Body of pancreas (tissue), 4 donors: ENCODE measurements around the gene ARHGAP15. TPM values are rescaled to one million over a fixed set of nuclear protein-coding genes. Genes with fewer than 3 reads are reported as not detected.

Experiments
- ATAC-seq: fragments of 150-250 bp; one replicate; pipeline ENCODE4 v1.9.1; 2016
- DNase-seq, 4 donors: peaks; one replicate each; pipeline ENCODE4 v3.0.0-alpha.2; 2019
- H3K27ac ChIP-seq, 4 donors: fragments of 200-600 bp; sonication (generic); 1 replicate in 3 of 4; 2 replicates in 1 of 4; pipeline versions ENCODE4 v1.5.1 to v1.6.1; 2016 to 2019; ENCODE audit warnings: mild to moderate bottlenecking in 1 of 4, mixed read lengths in 1 of 4, moderate library complexity in 1 of 4
- H3K27me3 ChIP-seq, 2 donors: fragments of 200-600 bp; sonication (generic); one replicate each; pipeline ENCODE4 v1.6.0; 2016; ENCODE audit warnings: mild to moderate bottlenecking in 1 of 2
- H3K36me3 ChIP-seq, 2 donors: fragments of 200-600 bp; sonication (generic); replicated peaks in 1 of 2; 2 replicates each; pipeline ENCODE4 v1.5.1; 2016; ENCODE audit warnings: low read depth in 2 of 2; ENCODE audit not compliant: insufficient read depth in 1 of 2
- H3K4me1 ChIP-seq: fragments of 200-600 bp; sonication (generic); one replicate; pipeline ENCODE4 v1.6.0; 2016
- H3K4me3 ChIP-seq, 2 donors: fragments of 200-600 bp; sonication (generic); 1 replicate in 1 of 2; 2 replicates in 1 of 2; pipeline ENCODE4 v1.5.1; 2016 to 2019
- H3K9me3 ChIP-seq, 3 donors: fragments of 200-600 bp; sonication (generic); 1 replicate in 2 of 3; 2 replicates in 1 of 3; pipeline ENCODE4 v1.5.1; 2016
- POLR2A ChIP-seq, 3 donors: fragments of 450-650 bp; IDR thresholded peaks; one replicate each; pipeline ENCODE4 v1.6.1; 2016; ENCODE audit warnings: antibody characterized with exemption in 3 of 3, mild to moderate bottlenecking in 2 of 3
- WGBS, 2 donors: methylation state at CpG; one replicate each; pipeline ENCODE4 v1.1.5; 2017; 5-methylcytosine and 5-hydroxymethylcytosine counted together
- intact Hi-C: fragments of 100-400 bp; cut with DNase I; formaldehyde crosslinking; loops from one replicate; pipeline ENCODE4 v1.15.1; 2023
- total RNA-seq, 2 donors: library from RNA; depleted of rRNA; stranded (reverse); fragments of >200 nt; gene quantifications; one replicate each; pipeline ENCODE4 v1.1.0, GENCODE V29; 2016
- TF ChIP-seq, protein P1 (sequence below), 7 experiments: fragments of 450-650 bp in 4 of 7; fragments of 200-600 bp in 3 of 7; sonication (generic) in 3 of 7; IDR thresholded peaks; one replicate each; pipeline ENCODE4 v1.5.1; 2016 to 2019; ENCODE audit warnings: antibody characterized with exemption in 7 of 7

The ARHGAP15 gene
- total RNA-seq, 2 donors from 2014 or later: 1.3 TPM; not detected in 1

DNA sequence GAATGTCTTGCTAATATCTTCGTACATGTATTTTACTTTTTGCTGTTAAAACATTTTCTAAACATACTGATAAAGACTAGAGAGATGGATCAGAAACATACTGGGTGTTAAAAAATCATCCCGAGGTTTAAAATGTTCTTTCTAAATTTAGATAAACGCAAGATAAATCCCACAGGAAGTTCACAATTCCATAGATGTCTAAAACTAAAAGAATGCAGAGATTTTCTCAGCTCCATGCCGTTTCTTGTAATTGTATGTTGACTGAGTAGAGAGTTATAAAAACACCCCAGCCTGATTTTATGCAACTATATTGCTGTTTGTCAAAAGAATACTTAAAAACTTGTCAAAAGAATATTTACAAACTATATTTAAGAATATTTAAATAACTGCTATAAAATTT is 455.7 kb downstream of the ARHGAP15 start:
- Histone ChIP-seq H3K4me3 (no peak overlapping the region), H3K9me3 (no peaks in the 10 kb centered on the region), H3K4me1 (no peaks in the 10 kb centered on the region), H3K27me3 (no peaks in the 10 kb centered on the region), H3K27ac (no peak overlapping the region), H3K36me3 (no peaks in the 10 kb centered on the region)
- intact Hi-C loops: no loop called here
- ATAC-seq: no peak
- WGBS, 2 donors: 37 to 60% methylated on average over 4 of the region's 4 CpGs
- no peak for DNase-seq
- TF ChIP-seq POLR2A (IDR thresholded peaks at IDR 0.05): no peak
- TF ChIP-seq, protein P1, sequence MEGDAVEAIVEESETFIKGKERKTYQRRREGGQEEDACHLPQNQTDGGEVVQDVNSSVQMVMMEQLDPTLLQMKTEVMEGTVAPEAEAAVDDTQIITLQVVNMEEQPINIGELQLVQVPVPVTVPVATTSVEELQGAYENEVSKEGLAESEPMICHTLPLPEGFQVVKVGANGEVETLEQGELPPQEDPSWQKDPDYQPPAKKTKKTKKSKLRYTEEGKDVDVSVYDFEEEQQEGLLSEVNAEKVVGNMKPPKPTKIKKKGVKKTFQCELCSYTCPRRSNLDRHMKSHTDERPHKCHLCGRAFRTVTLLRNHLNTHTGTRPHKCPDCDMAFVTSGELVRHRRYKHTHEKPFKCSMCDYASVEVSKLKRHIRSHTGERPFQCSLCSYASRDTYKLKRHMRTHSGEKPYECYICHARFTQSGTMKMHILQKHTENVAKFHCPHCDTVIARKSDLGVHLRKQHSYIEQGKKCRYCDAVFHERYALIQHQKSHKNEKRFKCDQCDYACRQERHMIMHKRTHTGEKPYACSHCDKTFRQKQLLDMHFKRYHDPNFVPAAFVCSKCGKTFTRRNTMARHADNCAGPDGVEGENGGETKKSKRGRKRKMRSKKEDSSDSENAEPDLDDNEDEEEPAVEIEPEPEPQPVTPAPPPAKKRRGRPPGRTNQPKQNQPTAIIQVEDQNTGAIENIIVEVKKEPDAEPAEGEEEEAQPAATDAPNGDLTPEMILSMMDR (IDR thresholded peaks at IDR 0.05): no peak

DNA sequence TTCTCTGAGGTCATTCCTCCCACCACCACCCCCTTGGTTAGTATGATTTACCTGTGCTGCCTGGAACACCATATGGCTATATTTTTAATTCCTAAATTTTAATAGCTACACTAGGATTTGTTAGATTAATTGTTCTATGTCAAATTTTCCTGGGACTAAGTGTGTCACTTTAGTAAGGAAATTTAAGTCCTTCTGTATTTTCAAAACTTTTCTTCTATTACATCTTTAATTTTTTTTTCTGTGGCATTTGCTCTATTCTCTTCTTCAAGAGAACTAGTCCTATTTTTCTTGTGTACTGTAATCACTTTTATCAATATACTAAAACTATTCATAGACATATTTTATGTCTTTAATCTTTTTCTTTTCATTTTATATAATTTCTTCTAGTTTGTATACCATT is 456.9 kb downstream of the ARHGAP15 start:
- H3K27ac ChIP-seq: no peak overlapping the region
- H3K4me3 ChIP-seq: no peak overlapping the region
- intact Hi-C loops: no loop called here
- DNase-seq (no peak), ATAC-seq (no peak)
- no peaks in the 10 kb centered on the region for H3K9me3 ChIP-seq
- TF ChIP-seq, protein P1 (IDR thresholded peaks at IDR 0.05): no peak
- TF ChIP-seq POLR2A (IDR thresholded peaks at IDR 0.05): no peak
- H3K4me1 ChIP-seq: no peaks in the 10 kb centered on the region
- no peaks in the 10 kb centered on the region for H3K36me3 ChIP-seq
- H3K27me3 ChIP-seq: no peaks in the 10 kb centered on the region

DNA sequence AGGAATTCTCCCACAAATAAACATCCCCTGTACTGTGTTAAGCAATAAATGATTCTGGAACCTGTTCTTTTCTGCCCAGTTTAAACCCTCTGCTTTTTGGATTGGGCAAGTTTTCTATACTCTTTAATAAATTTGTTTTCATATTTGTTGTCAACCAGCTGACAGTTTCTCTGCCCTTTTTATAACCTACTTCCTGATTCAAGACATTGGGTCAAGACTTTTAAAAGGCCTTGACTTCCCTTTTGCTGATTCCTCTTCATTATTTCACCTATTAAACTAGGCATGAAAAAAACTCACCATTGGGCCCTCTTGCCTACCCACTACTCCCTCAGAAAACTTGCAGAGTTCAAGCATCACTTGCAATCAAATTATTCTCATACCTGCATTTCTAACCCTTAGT is 459.5 kb downstream of the ARHGAP15 start:
- Histone ChIP-seq H3K27me3 (no peaks in the 10 kb centered on the region), H3K36me3 (no peaks in the 10 kb centered on the region), H3K4me3 (no peak overlapping the region), H3K9me3 (no peaks in the 10 kb centered on the region), H3K4me1 (no peaks in the 10 kb centered on the region), H3K27ac (no peak overlapping the region)
- DNase-seq (no peak), ATAC-seq (no peak)
- intact Hi-C loops: no loop called here
- TF ChIP-seq, protein P1 (IDR thresholded peaks at IDR 0.05): no peak
- no peak for TF ChIP-seq POLR2A (IDR thresholded peaks at IDR 0.05)

DNA sequence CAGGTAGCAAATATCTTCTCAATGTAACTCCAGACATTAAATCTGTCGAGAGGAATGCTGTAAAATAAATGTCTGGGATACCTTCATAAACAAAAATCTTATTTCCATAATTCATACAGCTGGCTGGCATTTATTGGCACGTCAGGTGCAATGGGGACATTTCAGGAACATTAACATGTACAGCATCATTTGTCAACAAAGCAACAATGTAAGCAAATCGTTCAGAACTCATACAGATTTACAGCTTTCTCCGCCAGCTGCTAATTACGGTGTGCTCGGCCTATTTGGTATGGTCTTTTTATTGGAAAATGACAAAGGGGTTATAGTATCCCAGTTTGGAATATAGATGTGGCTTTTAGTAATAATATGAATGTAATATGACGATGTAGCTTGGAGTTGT is 464.9 kb downstream of the ARHGAP15 start:
- WGBS, 2 donors: 74 to 78% methylated on average over 7 of the region's 7 CpGs
- intact Hi-C loops: no loop called here
- no peak overlapping the region for H3K4me3 ChIP-seq
- no peaks in the 10 kb centered on the region for H3K9me3 ChIP-seq
- ATAC-seq (no peak), DNase-seq (no peak)
- no peaks in the 10 kb centered on the region for H3K4me1 ChIP-seq
- H3K36me3 ChIP-seq: no peaks in the 10 kb centered on the region
- no peaks in the 10 kb centered on the region for H3K27me3 ChIP-seq
- TF ChIP-seq, protein P1 (IDR thresholded peaks at IDR 0.05): no peak
- TF ChIP-seq POLR2A (IDR thresholded peaks at IDR 0.05): no peak
- no peak overlapping the region for H3K27ac ChIP-seq

DNA sequence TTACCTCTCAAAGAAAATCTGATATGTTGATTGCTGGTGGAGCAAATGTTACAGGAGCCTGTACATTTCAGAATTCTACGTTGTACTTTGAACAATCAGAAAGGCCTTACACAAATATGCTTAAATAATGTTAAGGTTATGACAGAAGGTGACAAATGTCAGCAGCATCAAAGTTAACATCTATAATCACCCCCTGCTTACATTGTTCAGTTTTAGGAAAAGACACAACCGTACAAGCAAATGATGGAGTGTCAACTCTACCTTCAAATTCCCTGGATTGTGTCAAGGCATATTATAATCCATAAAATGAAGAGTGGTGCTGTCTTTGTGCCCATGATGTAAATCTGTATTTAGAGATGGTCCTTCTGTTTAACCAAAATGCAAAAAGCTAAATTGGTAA is 465.5 kb downstream of the ARHGAP15 start:
- H3K27me3 ChIP-seq: no peaks in the 10 kb centered on the region

More for the DNA sequence above, 465.5 kb downstream of the ARHGAP15 start:
- Histone ChIP-seq H3K4me3 (no peak overlapping the region), H3K27ac (no peak overlapping the region), H3K9me3 (no peaks in the 10 kb centered on the region), H3K4me1 (no peaks in the 10 kb centered on the region), H3K36me3 (no peaks in the 10 kb centered on the region)
- DNase-seq (no peak), ATAC-seq (no peak)
- intact Hi-C loops: no loop called here
- TF ChIP-seq POLR2A (IDR thresholded peaks at IDR 0.05): no peak
- TF ChIP-seq, protein P1 (IDR thresholded peaks at IDR 0.05): no peak
- WGBS, 2 donors: 37 to 56% methylated on average over 2 of the region's 2 CpGs
